Left ventricle myocardium inferior (tissue), 1 donor: ENCODE data around the gene SHISA2. TPM values are rescaled to one million over a fixed set of nuclear protein-coding genes. Genes with fewer than 3 reads are reported as not detected.
A peak's percentile ranks its signal among the peaks of the same experiment; 100 is the strongest.

Source experiments
- DNase-seq: peaks from one replicate; pipeline ENCODE4 v3.0.0-alpha.2; 2020
- H3K27ac ChIP-seq: fragments of 200-600 bp; replicated peaks from 2 replicates; pipeline ENCODE4 v1.8.0; 2021
- H3K27me3 ChIP-seq: fragments of 200-600 bp; 2 replicates; pipeline ENCODE4 v1.8.0; 2021; ENCODE audit warnings: low read depth
- H3K36me3 ChIP-seq: fragments of 200-600 bp; 2 replicates; pipeline ENCODE4 v1.8.0; 2021
- H3K4me1 ChIP-seq: fragments of 200-600 bp; 2 replicates; pipeline ENCODE4 v1.8.0; 2021
- H3K4me3 ChIP-seq: fragments of 200-600 bp; 2 replicates; pipeline ENCODE4 v1.8.0; 2021; ENCODE audit warnings: mild to moderate bottlenecking, moderate library complexity
- H3K9me3 ChIP-seq: fragments of 200-600 bp; replicated peaks from 2 replicates; pipeline ENCODE4 v1.8.0; 2021
- intact Hi-C: fragments of 100-400 bp; cut with micrococcal nuclease; formaldehyde crosslinking; loops from one replicate; pipeline ENCODE4 v1.11.0; 2022
- total RNA-seq: library from RNA; stranded (reverse); fragmentation: NEBNext Ultra II Directional; extraction: Animal tissue kit (Norgen Biotek cat#: 25700); gene quantifications from one replicate; pipeline ENCODE4 v1.2.1, GENCODE V29; 2021
- TF ChIP-seq, protein P1 (sequence below): fragments of 200-600 bp; IDR thresholded peaks from 2 replicates; pipeline ENCODE4 v1.8.0; 2021; ENCODE audit warnings: antibody characterized with exemption, mild to moderate bottlenecking, borderline replicate concordance
- donor health status: DM: no; HTN: yes; CAD: no; lungs with severe emphysema.

Gene SHISA2
- total RNA-seq, 1 donor from 2014 or later, result 0.22 TPM

DNA sequence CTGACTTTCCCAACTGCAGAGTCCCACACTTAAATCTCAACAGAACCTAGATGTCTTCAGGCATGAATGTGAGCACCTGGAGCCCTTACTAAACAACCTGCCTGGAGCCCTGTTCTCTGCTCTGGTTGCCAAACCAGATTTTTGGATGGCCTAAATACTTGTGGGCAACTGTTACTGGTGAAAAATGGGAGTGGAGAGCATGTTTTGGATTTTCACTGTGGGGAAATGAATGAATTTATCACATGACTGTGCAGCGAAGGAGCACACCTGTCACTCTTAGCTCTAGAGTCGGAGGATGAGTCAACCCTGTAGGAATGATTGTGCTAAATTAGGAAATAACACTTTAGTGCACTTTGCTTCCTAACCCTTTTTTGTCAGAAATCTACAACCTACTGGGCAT is 30.3 kb downstream of the SHISA2 start:
- Histone ChIP-seq H3K4me3 (no peak overlapping the region), H3K4me1 (peaks cover 62% of the 10 kb centered on the region), H3K27me3 (peaks cover 34% of the 10 kb centered on the region), H3K27ac (no peak overlapping the region), H3K36me3 (no peaks in the 10 kb centered on the region), H3K9me3 (no peaks in the 10 kb centered on the region)
- intact Hi-C loops, result no loop called here
- TF ChIP-seq, protein P1, sequence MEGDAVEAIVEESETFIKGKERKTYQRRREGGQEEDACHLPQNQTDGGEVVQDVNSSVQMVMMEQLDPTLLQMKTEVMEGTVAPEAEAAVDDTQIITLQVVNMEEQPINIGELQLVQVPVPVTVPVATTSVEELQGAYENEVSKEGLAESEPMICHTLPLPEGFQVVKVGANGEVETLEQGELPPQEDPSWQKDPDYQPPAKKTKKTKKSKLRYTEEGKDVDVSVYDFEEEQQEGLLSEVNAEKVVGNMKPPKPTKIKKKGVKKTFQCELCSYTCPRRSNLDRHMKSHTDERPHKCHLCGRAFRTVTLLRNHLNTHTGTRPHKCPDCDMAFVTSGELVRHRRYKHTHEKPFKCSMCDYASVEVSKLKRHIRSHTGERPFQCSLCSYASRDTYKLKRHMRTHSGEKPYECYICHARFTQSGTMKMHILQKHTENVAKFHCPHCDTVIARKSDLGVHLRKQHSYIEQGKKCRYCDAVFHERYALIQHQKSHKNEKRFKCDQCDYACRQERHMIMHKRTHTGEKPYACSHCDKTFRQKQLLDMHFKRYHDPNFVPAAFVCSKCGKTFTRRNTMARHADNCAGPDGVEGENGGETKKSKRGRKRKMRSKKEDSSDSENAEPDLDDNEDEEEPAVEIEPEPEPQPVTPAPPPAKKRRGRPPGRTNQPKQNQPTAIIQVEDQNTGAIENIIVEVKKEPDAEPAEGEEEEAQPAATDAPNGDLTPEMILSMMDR, result no peak
- DNase-seq, result no peak

DNA sequence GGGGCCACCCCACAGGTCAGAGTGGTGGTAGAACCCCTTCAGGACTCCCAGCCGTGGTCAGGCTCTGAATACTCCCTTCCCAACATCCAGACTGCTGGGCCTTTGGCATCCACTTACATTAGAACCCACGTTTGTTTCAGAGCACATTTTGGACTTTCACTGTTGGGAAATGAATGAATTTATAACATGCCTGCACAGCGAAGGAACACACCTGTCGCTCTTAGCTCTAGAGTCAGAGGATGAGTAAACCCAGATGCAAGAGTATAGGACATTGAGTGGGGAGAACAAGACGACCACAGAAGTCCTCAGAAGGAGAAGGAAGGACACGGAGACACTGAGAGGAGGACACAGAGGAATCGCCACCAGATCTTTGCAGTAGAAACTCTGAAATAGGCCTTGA is 30.9 kb downstream of the SHISA2 start:
- intact Hi-C loops, result no loop called here
- Histone ChIP-seq H3K36me3 (no peaks in the 10 kb centered on the region), H3K4me3 (no peak overlapping the region), H3K27ac (no peak overlapping the region), H3K9me3 (no peaks in the 10 kb centered on the region), H3K27me3 (peaks cover 34% of the 10 kb centered on the region), H3K4me1 (peaks cover 69% of the 10 kb centered on the region)
- no peak for DNase-seq
- TF ChIP-seq, protein P1, result no peak

DNA sequence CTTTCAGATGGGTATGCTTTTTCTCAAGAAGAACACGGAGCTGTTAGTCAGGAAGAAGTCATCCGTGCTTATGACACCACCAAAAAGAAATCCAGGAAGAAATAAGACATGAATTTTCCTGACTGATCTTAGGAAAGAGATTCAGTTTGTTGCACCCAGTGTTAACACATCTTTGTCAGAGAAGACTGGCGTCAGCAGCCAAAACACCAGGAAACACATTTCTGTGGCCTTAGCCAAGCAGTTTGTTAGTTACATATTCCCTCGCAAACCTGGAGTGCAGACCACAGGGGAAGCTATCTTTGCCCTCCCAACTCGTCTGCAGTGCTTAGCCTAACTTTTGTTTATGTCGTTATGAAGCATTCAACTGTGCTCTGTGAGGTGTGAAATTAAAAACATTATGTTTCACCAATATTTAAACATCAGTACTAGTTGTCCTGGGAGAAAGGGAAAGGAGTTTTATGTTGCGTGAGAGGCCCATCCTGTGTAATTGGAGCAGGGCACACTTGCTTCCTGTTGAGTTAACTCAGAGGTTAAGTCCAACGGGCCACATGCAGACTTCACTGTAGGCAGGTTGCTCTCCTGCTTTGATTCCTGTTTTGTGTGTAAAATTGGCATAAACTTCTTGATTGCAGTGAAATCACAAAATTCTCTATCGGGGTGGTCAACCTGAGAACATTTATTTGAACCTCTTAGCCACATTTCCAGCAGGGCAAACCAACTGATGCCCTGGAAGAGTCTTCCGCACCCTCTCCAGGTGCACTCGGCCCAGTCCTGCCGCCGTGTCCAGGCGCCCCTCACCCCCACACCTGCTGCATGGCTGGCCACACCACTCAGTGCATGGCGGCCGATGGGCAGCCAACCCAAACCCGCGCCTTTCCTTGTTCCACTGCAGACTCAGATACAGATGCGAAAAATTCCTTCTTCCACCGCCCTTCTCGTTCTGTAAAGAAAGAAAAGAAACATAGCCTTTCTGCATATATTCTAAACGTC is 31.6 kb downstream of the SHISA2 start:
- intact Hi-C loops, result no loop called here
- peaks cover 30% of the 10 kb centered on the region for H3K27me3 ChIP-seq
- H3K36me3 ChIP-seq, result no peaks in the 10 kb centered on the region
- H3K27ac ChIP-seq, result no peak overlapping the region
- TF ChIP-seq, protein P1, result no peak
- no peaks in the 10 kb centered on the region for H3K9me3 ChIP-seq
- no peak overlapping the region for H3K4me3 ChIP-seq
- H3K4me1 ChIP-seq, result peaks cover 72% of the 10 kb centered on the region
- no peak for DNase-seq

- H3K9me3 ChIP-seq, result peaks cover 4% of the 10 kb centered on the region
- H3K27ac ChIP-seq, result no peak overlapping the region
- no peak overlapping the region for H3K4me3 ChIP-seq
- intact Hi-C loops, result no loop called here
- H3K36me3 ChIP-seq, result no peaks in the 10 kb centered on the region
- H3K4me1 ChIP-seq, result peaks cover 68% of the 10 kb centered on the region
- no peak for DNase-seq
- H3K27me3 ChIP-seq, result peaks cover 29% of the 10 kb centered on the region
- TF ChIP-seq, protein P1, result no peak
Observed at GRCh38 chr13:26019251-26019650, 32.6 kb downstream of the SHISA2 start.

GRCh38 chr13:26017932-26018665 is 33.7 kb downstream of the SHISA2 start:
- intact Hi-C loops, result no loop called here
- no peak for DNase-seq
- H3K9me3 ChIP-seq, result peaks cover 10% of the 10 kb centered on the region
- peak overlapping the region; percentile 23 for H3K27ac ChIP-seq
- peaks cover 40% of the 10 kb centered on the region for H3K27me3 ChIP-seq
- H3K4me3 ChIP-seq, result no peak overlapping the region
- H3K36me3 ChIP-seq, result no peaks in the 10 kb centered on the region
- peaks cover 56% of the 10 kb centered on the region for H3K4me1 ChIP-seq
- TF ChIP-seq, protein P1, result no peak
